HG03135 (cell line): ENCODE measurements around the gene METRN.

Experiments used
- ATAC-seq: cut with Tn5 transposase; IDR thresholded peaks from one replicate; pipeline ENCODE4 v1.9.1; 2021; ENCODE audit warnings: mild to moderate bottlenecking, moderate library complexity; ENCODE audit not compliant: unreplicated experiment

METRN gene

DNA sequence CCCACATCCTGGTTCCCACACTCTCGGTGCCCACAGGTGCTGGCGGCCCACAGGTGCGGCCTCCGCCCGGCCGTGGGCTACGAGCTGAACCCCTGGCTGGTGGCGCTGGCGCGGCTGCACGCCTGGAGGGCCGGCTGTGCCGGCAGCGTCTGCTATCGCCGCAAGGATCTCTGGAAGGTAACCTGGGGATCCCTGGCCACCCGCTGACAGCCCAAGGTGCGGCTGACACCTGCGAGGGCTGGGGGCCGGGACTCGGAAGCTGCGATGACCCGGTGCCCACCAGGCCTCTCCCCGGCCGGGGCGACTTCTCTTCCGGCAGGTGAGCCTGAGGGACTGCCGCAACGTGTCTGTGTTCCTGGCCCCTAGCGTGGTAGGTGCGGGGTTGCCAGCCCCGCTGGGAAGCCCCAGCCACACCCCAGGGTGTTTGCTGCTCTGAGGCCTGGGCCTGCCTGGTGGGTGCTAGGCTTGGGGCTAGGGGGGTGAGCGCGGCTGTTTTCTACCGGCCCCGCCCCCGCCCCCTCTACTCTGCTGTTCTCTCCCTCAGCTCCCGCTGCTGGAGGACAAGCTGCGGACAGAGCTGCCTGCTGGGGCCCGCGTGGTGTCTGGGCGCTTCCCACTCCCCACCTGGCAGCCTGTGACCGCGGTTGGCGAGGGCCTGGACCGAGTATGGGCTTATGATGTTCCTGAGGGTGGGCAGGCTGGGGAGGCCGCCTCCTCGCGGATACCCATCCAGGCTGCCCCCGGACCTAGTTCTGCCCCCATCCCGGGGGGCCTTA, 7.0 kb downstream of the METRN start:
- ATAC-seq = no peak

DNA sequence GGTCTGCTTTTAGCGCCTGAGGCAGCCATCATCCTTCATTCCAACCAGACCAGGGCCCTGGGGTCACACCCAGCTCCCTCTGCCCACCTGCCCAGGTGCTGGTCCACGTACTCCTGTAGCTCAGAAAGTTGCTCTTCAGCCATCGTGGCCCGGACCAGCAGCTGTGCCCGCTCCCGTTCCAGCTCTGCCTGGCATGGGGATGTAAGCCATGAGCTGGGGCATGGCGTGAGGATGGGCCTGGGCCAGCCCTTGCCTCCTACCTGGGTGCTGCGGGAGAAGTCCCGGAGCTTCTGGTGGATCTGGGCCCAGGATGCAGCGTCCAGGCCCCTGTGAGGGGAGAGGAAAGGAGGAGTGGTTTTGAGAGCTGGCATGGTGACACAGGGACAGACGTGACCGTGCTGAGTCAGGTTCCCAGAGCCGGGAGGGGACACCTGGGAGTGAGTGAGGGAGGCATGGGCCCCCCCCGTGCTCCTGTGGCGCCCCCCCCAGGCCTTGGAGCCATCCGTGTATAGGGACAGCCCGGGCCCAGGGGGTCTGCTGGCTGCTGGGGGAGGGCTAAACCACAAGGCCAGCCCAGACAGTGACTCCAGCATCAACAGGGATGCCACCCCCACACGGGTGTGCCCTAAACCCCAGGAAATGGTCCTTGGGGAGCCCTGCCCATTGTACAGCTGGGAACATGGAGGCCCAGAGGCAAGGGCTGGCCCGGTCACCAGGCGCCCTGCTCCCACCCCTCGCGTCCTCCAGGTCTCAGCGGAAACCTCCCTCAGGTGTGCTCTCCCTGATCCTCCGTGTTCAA, 8.1 kb downstream of the METRN start:
- no peak for ATAC-seq

DNA sequence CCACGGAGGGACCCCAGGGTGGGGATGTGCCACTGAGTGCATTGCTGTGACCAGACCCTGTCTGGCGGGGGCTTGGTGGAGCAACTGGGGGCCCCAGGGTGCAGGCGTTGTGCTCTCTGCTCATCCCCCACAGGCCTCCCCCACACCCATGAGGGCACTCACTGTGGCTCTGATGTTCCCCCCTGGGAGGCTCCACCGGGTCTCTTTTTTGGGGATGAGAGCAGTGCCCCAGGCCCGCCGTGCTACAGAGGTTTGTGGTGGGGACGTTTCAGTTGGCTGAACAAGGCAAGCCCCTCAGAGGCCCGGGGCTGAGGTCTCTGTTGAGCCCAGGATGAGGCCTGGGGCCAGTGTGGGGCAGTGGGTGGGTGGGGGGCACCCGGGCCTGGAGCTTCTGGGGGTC, 8.8 kb downstream of the METRN start:
- no peak for ATAC-seq

DNA sequence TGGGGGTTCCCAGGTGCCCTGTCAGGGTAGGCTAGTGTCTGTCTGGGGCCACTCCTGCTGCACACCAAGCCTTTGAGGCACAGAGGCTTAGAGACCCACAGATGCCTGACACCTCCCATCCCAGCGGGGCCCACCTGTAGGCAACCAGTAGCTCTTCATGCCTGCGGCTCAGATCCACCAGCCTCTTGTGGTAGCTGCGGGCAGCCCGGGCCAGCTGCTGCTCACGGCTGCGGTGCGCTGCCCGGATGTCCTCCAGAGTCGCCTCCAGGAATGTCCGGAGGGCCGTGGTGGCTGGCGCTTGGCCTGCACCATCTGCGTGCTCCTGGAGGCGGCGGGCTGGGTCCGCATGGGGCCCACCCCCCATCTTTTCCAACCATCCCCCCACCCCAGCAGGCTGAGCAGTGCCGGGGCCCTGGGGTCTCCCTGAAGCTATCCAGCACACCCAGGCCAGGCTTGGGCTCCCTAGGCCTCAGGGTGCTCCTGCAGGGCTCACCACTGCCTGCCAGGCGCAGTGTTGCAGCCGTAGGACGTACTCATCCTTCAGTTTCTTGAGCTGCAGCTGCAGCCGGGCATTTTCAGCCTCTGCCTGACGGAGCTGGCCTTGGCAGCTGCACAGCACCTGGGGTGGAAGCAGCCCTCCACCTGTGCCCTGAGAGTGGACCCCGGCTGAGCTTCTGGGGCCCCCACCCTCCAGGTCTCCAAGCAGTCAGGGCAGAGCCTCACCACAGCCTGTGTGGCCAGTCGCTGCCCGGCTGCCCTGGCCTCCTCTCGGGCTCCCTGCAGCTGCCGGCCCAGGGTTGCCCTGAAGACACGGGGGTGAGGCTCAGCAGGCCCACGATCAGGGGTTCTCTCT, 9.5 kb downstream of the METRN start:
- no peak for ATAC-seq

DNA sequence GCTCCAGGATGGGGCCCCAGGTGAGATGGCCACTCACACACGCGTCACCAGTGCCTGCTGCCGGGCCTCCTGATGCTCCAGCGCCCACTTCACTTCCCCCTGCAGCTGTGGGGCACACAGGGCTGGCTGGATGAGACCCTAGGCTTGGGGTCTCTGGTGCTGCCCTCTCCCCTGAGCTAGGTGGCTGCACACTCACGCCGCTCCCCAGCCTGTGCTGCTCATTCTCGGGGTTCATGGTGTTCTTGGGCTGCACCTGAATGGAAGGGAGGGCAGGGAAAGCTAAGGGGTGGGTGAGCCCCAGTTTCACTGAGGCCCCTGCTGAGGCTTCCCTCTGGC, 10.1 kb downstream of the METRN start:
- no peak for ATAC-seq

DNA sequence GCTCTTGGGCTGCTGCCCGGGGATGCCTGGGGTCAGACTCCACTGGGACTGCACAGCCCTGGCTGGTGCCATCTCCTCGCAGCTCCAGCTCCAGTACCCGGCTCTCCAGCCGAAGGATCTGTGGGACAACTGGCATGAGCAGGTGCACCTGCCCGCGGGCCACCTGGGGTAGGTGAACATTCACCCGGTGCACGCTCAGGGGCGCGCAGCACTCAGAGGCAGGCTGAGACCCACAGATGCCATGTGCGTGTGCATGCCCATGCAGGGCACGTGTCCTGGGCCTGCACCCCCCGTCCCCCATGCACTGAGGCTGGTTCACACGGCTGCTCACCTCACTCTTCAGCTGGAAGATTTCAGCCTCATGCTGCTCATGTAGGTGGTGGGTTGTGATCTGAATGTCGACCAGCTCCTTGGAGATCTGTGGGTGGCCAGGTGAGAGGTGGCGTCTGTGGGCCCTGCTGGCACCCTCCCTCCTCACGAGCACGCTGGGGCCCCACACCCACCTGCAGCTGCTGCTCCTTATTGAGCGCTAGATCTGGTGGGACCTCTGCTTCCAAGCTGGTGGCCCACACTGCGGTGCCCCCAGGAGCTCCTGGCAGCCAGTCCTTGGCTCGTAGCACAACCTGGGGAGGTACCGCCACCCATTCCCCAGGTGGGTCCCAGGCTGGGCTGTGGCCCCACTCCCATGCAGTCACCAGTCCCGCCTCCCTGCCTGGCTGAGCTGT, 10.7 kb downstream of the METRN start:
- ATAC-seq = no peak

DNA sequence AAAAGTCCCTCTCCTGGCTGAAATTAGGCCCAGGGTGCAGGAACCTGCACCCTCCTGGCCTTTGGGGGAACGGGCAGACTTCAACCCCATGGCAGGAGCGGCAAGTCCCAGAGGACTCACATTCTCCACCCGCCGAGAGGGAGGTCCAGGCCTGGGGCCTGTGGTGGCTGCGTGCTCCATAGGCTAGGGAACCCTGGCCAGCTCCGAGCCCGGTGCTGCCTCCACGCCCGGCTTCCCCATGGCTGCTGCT, 11.2 kb downstream of the METRN start:
- no peak for ATAC-seq

DNA sequence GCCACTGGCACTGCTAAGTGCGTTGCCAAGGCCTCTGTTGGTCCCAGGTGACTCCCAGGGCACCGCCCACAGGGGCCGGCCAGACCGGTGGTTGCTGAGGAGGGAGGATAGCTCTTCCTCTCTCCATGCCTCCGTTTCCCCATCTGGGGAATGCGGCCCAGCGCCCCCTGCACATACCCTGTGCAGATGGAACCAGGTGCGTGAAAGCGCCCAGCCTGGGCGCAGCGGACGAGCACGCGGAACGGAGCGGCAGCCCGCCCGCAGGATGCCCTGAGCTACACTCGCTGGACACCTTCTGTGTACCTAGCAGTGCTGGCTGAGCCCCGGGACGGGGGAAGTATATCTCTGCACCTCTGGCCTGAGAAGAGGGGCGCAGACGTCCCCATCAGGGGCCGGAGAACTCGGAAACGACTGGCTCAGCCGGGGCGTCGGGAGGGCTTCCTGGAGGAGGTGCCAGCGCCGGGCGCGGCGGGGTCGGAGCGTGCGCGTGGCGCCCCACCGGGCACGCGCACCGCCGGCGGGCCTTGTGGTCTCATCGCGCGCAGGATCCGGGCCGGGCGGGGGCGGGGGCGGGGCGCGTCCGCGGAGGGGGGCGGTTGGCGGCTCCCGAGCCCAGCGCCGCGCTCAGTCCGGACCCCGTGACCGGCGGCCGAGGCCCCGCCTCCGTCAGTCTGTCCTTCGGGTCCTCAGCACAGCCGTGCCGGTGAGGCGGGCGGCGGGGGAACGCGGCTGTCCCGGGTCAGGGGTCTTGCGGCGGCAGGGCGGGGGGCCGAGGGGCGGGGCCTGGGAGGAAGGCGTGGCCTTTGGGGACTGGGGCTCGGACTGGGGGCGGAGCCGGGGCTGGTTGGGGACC, 11.7 kb downstream of the METRN start, which contains the start of the genes CCDC78 and HAGHL:
Gene CCDC78 (minus strand): TSS at position 6 of the 853 bp plus-strand sequence. CDS start 76 bp downstream, outside the sequence.
Gene HAGHL (plus strand): TSS at position 669 of the 853 bp plus-strand sequence. CDS start 404 bp downstream, outside the sequence.
- ATAC-seq = no peak

DNA sequence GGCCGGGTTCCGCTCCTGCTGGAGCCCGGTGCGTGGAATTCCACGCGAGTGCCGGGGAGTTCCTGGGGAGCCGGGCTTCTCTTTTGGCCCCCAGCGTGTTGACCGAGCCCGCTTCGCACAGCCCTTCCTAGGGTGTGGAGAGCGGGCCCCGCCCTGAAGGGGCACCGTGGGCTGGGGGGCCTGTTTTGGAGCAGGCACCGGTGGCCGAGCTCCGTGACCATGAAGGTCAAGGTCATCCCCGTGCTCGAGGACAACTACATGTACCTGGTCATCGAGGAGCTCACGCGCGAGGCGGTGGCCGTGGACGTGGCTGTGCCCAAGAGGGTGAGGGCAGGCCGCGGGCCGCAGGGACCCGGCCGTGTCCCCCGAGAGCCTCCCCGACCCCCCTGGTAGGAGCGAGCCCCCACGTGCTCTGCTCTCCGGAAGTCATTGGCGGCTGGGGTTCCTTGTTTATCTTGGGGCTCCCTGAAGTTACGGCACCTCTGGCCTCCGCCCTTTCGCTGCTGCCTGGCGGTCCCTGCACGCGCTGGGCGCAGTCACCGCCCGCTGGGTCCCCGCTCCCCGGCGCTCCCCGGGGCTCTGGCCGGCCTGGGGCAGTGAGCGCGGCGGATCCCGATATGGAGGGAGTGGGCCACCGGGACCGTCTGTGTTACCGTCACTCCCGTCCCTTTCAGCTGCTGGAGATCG, 12.5 kb downstream of the METRN start:
- ATAC-seq = no peak

DNA sequence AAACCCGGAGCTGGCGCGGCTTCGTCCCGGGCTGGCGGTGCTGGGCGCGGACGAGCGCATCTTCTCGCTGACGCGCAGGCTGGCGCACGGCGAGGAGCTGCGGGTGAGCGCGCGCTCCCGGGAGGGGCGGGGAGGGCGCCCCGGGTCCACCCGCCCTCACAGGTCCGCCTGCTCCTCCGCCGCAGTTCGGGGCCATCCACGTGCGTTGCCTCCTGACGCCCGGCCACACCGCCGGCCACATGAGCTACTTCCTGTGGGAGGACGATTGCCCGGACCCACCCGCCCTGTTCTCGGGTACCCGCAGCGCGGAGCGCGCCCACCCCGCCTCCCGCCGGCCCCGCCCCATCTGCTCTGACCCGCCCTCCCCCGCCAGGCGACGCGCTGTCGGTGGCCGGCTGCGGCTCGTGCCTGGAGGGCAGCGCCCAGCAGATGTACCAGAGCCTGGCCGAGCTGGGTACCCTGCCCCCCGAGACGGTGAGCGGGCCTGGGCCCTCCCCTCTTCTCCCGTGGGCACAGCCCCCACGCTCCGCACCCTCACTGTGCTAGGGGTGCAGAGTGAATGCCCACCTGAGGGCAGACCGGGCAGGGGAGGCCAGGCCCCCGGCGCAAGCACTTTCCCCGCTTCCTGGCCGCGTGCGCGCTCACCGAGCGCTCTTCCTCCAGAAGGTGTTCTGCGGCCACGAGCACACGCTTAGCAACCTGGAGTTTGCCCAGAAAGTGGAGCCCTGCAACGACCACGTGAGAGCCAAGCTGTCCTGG, 13.4 kb downstream of the METRN start:
- ATAC-seq = peak; percentile 31

DNA sequence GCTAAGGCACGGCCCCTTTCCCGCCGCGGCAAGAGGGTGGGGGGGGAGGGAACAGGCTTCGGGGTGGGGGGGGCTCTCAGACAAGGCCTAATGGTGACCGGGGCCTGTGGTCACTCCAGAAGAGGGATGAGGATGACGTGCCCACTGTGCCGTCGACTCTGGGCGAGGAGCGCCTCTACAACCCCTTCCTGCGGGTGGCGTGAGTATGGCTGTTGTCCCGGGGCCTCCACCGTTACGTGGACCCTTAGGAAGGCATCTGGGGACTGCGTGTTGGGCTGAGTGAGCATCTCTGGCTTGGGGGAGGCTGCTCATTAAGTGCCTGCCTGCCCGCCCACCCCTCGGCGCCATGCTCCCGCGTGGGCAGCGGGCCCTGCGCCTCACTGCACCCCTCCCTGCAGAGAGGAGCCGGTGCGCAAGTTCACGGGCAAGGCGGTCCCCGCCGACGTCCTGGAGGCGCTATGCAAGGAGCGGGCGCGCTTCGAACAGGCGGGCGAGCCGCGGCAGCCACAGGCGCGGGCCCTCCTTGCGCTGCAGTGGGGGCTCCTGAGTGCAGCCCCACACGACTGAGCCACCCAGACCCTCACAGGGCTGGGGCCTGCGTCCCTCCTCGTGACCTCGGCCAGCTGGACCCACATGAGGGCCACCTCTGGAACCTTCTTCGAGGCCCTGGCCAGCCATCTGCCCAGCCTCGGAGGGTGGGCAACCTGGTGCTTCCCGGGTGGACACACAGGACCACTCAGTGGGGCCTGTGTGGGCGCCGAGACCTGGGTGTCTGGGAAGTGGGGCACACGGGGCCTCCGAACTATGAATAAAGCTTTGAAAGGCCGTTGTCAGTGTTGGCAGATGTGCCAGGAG, 14.2 kb downstream of the METRN start:
- ATAC-seq = no peak

DNA sequence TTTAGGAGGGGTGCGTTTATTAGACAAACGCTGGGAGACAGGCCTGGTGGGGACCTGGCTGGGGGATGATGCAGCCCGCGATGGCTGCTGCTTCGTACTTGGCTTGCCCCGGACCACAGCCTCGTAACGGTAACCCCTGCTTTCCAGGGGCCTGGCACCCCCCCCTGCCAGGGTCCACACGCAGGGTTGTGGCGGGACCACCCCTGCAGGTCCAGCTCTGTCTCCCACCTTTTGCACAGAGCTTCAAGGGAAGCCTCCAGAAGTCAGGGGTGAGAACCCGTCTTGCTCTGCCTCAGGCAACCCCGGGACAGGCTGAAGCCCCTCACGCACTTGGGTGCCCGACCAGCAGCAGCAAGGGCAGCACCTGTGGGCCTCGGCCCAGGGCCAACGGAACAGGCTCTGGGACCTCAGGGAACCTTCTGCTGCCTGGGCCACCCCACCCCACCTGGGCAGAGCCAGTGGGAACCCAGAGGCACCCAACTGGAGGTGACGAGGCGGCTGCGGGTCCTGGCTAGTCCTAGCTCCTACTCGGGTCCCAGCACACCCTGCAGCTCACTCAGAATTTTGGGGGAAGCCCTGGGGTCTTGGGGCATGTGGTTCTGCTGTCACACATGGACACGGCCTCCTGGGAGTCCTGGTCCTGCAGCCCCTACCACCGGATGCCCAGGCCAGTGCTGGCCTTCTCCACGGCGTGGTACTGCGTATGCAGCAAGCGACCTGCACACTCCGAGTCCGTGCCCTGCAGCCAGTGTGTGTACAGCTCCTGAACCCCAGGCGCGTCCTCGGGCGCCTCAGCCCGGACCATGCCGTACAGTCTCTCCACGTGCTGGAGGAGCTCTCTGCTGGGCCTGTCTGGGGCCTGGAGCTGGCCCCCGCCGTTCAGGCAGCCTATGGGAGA, 15.1 kb downstream of the METRN start:
- ATAC-seq = no peak

DNA sequence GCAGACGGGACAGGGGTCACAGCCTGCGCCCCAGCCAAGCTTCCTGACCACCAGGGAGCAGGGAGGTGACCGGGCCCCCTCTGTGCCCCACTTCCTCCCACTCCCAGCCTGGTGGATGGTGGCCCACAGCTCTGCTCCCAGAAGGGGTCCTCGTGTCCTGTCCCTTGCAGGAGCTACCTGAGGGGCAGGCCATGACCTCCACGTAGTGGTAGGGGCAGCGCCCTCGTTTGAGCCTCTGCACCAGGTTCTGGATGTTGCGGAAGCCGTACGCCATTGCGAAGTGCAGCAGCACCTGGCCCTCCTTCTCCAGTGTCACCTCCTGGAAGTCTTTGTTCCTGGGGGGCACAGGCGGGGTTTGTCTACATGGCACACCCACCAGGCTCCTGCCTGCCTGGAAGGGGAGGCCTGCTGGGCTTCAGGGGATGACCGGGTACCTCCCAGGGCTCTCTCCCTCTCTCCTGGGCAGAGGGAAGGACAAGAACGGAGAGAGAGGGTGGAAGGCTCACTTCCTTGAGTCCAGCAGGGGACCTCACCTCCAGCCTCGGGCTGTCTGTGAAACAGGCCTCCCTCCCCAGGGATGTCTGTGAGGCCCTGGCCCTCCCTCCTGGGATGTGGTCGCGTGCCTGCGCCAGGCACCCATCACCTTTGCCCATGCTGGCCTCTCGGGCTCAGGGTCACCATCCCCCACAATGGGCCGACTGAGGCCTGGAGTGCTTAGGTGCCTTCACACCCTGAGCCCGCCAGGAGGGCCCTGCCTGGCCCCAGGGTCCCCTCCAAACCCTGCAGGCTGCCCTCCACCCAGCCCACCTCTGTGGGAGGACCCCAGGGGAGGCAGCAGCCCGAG, 16.0 kb downstream of the METRN start:
- no peak for ATAC-seq

DNA sequence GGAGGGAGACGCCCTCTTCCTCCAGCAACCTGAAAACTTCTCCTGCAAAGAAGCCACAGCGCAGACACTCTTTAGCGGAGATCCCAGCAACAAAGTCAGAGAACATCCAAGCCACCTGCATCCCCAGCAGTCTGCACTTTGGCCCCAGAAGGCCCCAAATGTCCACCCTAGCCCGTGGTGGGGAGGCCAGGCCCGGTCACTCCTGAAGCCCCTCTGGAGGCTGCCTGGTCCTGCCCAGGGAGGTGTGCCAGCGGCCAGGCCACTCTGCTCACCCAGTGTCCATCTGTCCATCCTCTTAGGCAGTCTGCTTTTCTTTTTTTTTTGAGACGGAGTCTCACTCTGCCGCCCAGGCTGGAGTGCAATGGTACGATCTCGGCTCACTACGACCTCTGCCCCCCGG, 17.4 kb downstream of the METRN start:
- ATAC-seq = no peak

DNA sequence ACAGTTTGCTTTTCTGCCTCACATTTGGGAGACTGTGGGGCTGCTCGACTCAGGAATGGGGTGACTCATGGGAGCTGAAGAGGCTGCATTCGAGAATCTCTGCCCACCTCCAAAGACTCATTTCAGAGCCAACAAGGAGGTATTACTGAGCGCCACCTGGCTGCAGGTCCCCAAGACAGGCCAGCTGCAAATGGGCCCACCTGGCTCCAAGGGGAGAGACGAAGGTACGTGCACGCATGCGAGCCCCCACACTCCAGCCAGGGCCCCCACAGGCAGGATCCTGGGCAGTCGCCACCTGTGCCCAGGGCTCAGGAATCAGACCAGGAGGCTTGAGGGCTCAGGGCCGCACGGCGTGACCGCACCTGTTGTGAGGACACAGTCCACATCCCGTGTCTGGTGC, 18.0 kb downstream of the METRN start:
- ATAC-seq = no peak
